Measurements from ENCODE around the gene SYNPO2L. TPM values are rescaled to one million over a fixed set of nuclear protein-coding genes. Genes with fewer than 3 reads are reported as not detected.

The SYNPO2L gene
- total and polyA plus RNA-seq, 2 experiments from 2014 or later: not detected

DNA sequence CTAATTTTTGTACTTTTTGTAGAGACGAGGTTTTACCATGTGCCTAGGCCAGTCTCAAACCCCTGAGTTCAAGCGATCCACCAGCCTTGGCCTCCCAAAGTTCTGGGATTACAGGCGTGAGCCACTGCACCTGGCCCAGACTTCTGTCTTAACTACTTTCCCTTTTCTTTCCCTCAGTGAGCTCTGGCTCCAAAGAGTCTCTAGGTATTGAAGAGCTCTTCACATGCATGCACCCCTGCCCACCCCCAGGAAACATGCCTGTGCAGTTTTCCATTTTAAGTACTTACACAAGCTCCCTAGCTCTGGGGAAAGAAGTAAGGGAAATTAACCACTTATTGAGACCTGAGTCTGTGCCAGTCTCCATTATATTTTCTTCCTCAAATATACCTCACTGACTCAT, 16.5 kb downstream of the SYNPO2L start:
- Histone ChIP-seq H3K27me3 (no peaks in the 10 kb centered on the region), H3K4me2 (no peak overlapping the region), H3K9me2 (replicated peaks; ENCODE audit: insufficient read depth) (no peaks in the 10 kb centered on the region), H4K20me1 (ENCODE audit: insufficient read depth, poor library complexity, severe bottlenecking) (no peaks in the 10 kb centered on the region), H2AFZ (no peak overlapping the region), H3K79me2 (no peaks in the 10 kb centered on the region), H3K36me3 (replicated peaks; ENCODE audit: insufficient read depth, low read depth) (no peaks in the 10 kb centered on the region), H3K4me1 (ENCODE audit: insufficient read depth) (no peaks in the 10 kb centered on the region), H3K4me3 (no peak overlapping the region), H3K9me3 (ENCODE audit: low read depth) (no peaks in the 10 kb centered on the region), H3K27ac (no peak overlapping the region)
- no peak for DNase-seq (ENCODE audit: low spot score)
- TF ChIP-seq EZH2phosphoT487 (IDR thresholded peaks at IDR 0.05; ENCODE audit: low read depth, severe bottlenecking, unreplicated experiment) (no peak), EZH2 (IDR thresholded peaks at IDR 0.05; ENCODE audit: borderline replicate concordance) (no peak), CTCF (IDR thresholded peaks at IDR 0.05; ENCODE audit: poor library complexity) (no peak)
- WGBS (ENCODE audit: low lambda C conversion rate, missing lambda C conversion rate): 92% methylated on average over 3 of the region's 3 CpGs

DNA sequence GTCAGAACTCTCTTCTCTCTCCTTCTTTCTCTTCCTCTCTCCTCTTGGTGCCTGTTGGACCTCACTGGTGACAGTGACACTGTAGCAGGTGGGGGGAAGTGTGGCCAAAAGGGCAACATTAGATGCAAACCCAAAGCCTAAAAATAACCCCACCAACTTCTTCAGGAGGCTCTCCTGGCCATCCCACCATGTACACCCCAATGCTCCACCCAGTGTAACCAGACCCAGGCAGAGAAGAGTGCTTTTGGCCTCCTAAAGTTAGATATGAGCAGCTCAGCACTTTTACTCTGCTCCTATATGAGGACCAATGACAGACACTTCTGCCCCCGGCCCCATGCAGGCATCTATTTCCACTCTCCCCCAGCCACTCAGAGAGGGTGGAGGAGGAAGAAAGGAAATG, 20.0 kb downstream of the SYNPO2L start:
- DNase-seq (ENCODE audit: low spot score): no peak
- no peaks in the 10 kb centered on the region for H3K79me2 ChIP-seq
- WGBS (ENCODE audit: low lambda C conversion rate, missing lambda C conversion rate): 75% methylated on average over 1 of the region's 1 CpG

DNA sequence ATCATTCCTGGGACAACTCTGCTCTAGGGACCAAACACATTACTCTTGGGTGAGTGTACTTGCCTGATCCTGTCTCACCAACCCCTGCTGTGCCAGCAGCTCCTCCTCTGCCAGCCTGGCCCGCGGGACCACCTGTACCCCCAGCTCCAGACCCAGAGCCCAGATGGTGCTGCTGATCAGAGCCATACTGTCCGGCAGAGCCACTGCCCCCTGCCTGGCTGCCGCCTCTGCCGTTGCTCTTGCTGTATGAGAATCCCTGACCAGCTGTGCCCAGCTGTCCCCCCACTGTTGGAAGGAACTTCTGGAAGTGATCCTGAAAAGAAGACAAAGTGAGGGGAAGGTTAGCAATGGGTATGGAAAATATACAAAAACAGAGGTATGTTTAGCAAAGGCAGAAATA, 21.4 kb downstream of the SYNPO2L start:
- Histone ChIP-seq H3K4me1 (ENCODE audit: insufficient read depth) (no peaks in the 10 kb centered on the region), H3K4me2 (no peak overlapping the region), H3K9me2 (replicated peaks; ENCODE audit: insufficient read depth) (no peaks in the 10 kb centered on the region), H3K27me3 (no peaks in the 10 kb centered on the region), H3K36me3 (replicated peaks; ENCODE audit: insufficient read depth, low read depth) (no peaks in the 10 kb centered on the region), H3K4me3 (no peak overlapping the region), H3K9me3 (ENCODE audit: low read depth) (no peaks in the 10 kb centered on the region), H4K20me1 (ENCODE audit: insufficient read depth, poor library complexity, severe bottlenecking) (no peaks in the 10 kb centered on the region), H3K79me2 (no peaks in the 10 kb centered on the region), H3K27ac (no peak overlapping the region), H2AFZ (no peak overlapping the region)
- TF ChIP-seq EZH2 (IDR thresholded peaks at IDR 0.05; ENCODE audit: borderline replicate concordance): no peak
- no peak for TF ChIP-seq EZH2phosphoT487 (IDR thresholded peaks at IDR 0.05; ENCODE audit: low read depth, severe bottlenecking, unreplicated experiment)
- TF ChIP-seq CTCF (IDR thresholded peaks at IDR 0.05; ENCODE audit: poor library complexity): no peak
- WGBS (ENCODE audit: low lambda C conversion rate, missing lambda C conversion rate): 83% methylated on average over 5 of the region's 5 CpGs
- DNase-seq (ENCODE audit: low spot score): no peak

More for the DNA sequence above, 20.0 kb downstream of the SYNPO2L start:
- Histone ChIP-seq H3K9me2 (replicated peaks; ENCODE audit: insufficient read depth) (no peaks in the 10 kb centered on the region), H3K27me3 (no peaks in the 10 kb centered on the region), H4K20me1 (ENCODE audit: insufficient read depth, poor library complexity, severe bottlenecking) (no peaks in the 10 kb centered on the region), H3K9me3 (ENCODE audit: low read depth) (no peaks in the 10 kb centered on the region), H3K27ac (no peak overlapping the region), H2AFZ (no peak overlapping the region), H3K4me2 (no peak overlapping the region), H3K4me3 (no peak overlapping the region), H3K36me3 (replicated peaks; ENCODE audit: insufficient read depth, low read depth) (no peaks in the 10 kb centered on the region), H3K4me1 (ENCODE audit: insufficient read depth) (no peaks in the 10 kb centered on the region)
- TF ChIP-seq CTCF (IDR thresholded peaks at IDR 0.05; ENCODE audit: poor library complexity) (no peak), EZH2 (IDR thresholded peaks at IDR 0.05; ENCODE audit: borderline replicate concordance) (no peak)

DNA sequence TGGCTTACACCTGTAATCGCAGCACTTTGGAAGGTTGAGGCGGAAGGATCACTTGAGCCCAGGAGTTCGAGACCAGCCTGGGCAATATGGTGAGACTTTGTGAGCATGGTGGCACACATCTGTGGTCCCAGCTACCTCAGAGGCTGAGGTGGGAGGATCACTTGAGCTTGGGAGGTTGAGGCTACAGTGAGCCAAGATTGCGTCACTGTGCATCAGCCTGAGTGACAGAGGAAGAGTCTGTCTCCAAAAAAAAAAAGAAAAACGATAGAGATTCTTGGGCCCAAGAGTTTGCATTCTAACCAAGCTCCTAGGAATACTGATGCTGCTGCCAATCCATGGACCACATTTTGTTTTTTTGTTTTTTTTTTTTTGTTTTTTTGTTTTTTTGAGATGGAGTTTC, 26.7 kb downstream of the SYNPO2L start:
- H2AFZ ChIP-seq: no peak overlapping the region
- TF ChIP-seq CTCF (IDR thresholded peaks at IDR 0.05; ENCODE audit: poor library complexity): no peak
- TF ChIP-seq EZH2phosphoT487 (IDR thresholded peaks at IDR 0.05; ENCODE audit: low read depth, severe bottlenecking, unreplicated experiment): no peak
- no peak for TF ChIP-seq EZH2 (IDR thresholded peaks at IDR 0.05; ENCODE audit: borderline replicate concordance)
- no peak overlapping the region for H3K4me3 ChIP-seq
- H3K27me3 ChIP-seq: no peaks in the 10 kb centered on the region
- peaks cover 3% of the 10 kb centered on the region for H3K4me1 ChIP-seq (ENCODE audit: insufficient read depth)
- H3K4me2 ChIP-seq: no peak overlapping the region
- WGBS (ENCODE audit: low lambda C conversion rate, missing lambda C conversion rate): 97% methylated on average over 5 of the region's 5 CpGs
- no peak overlapping the region for H3K27ac ChIP-seq
- no peak for DNase-seq (ENCODE audit: low spot score)
- no peaks in the 10 kb centered on the region for H3K9me2 ChIP-seq (replicated peaks; ENCODE audit: insufficient read depth)
- H4K20me1 ChIP-seq (ENCODE audit: insufficient read depth, poor library complexity, severe bottlenecking): no peaks in the 10 kb centered on the region
- H3K36me3 ChIP-seq (replicated peaks; ENCODE audit: insufficient read depth, low read depth): no peaks in the 10 kb centered on the region
- no peaks in the 10 kb centered on the region for H3K9me3 ChIP-seq (ENCODE audit: low read depth)
- H3K79me2 ChIP-seq: peaks cover 18% of the 10 kb centered on the region

Measured in hepatocyte (in vitro differentiated cells).